ENCODE data around the gene SLC18B1.

GRCh38 chr6:132768051-132768517 is 30.4 kb downstream of the SLC18B1 start:
- TF ChIP-seq SNAPC5 (CRISPR knock-in tag; IDR thresholded peaks at IDR 0.05; ENCODE audit: borderline replicate concordance) = no peak
- TF ChIP-seq POLR2AphosphoS5 (IDR thresholded peaks at IDR 0.05; ENCODE audit: low read depth, low read length) = no peak
- TF ChIP-seq ZNF280D (CRISPR knock-in tag; IDR thresholded peaks at IDR 0.05) = no peak
- TF ChIP-seq DPF2 (CRISPR knock-in tag; IDR thresholded peaks at IDR 0.05; ENCODE audit: borderline replicate concordance, low read depth) = no peak
- no peak for TF ChIP-seq ZSCAN29 (CRISPR knock-in tag; conservative IDR thresholded peaks at IDR 0.05)
- TF ChIP-seq MAFK (conservative IDR thresholded peaks at IDR 0.05 in 1 of 2, IDR thresholded peaks at IDR 0.05 in 1 of 2; ENCODE audit: low read length in 2 of 2) = no peak
- TF ChIP-seq SRSF1 (optimal IDR thresholded peaks at IDR 0.05; ENCODE audit: low read depth, low read length) = no peak
- TF ChIP-seq CHD2 (IDR thresholded peaks at IDR 0.05; ENCODE audit: low read depth, low read length) = no peak
- no peak for TF ChIP-seq ZNF274 (CRISPR knock-in tag; IDR thresholded peaks at IDR 0.05)
- 0 out of 2 replicates have a peak, but pooled peaks have one; percentile 21 for TF ChIP-seq THAP11 (CRISPR knock-in tag; IDR thresholded peaks at IDR 0.05)
- no peak for TF ChIP-seq HCFC1 (IDR thresholded peaks at IDR 0.05; ENCODE audit: low read depth, low read length)
- no peak for TF ChIP-seq ATF2 (CRISPR knock-in tag; IDR thresholded peaks at IDR 0.05)
- TF ChIP-seq U2AF1 (optimal IDR thresholded peaks at IDR 0.05; ENCODE audit: low read depth, low read length) = no peak

Measured in HepG2 (cell line).